HG02678 (cell line): Measurements from ENCODE around the gene ERVW-1.
"Not testable (repeated sequence)": the region's sequence is repeated elsewhere in the genome, so short reads cannot be mapped to it uniquely, and the experiment has no call there.

Experiments
- ATAC-seq: cut with Tn5 transposase; IDR thresholded peaks from one replicate; pipeline ENCODE4 v1.9.1; 2021; ENCODE audit warnings: mild to moderate bottlenecking, moderate library complexity; ENCODE audit not compliant: unreplicated experiment

ERVW-1 gene, protein sequence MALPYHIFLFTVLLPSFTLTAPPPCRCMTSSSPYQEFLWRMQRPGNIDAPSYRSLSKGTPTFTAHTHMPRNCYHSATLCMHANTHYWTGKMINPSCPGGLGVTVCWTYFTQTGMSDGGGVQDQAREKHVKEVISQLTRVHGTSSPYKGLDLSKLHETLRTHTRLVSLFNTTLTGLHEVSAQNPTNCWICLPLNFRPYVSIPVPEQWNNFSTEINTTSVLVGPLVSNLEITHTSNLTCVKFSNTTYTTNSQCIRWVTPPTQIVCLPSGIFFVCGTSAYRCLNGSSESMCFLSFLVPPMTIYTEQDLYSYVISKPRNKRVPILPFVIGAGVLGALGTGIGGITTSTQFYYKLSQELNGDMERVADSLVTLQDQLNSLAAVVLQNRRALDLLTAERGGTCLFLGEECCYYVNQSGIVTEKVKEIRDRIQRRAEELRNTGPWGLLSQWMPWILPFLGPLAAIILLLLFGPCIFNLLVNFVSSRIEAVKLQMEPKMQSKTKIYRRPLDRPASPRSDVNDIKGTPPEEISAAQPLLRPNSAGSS

DNA sequence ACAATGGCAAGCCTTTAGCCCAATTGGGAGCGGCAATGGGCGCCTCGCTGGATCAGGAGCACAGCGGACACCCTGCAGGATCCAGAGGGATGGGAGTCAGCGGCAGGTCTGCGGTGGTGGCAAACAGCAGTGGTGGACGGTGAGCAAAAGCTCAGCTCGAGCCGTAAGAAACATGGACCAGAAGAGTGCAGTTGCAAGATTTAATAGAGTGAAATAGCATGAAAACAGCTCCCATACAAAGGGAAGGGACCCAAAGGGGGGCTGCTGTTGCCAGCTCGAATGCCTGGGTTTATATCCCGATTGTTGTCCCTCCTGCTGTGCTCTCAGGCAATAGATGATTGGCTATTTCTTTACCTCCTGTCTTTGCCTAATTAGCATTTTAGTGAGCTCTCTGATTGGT lies at the start of gene ERVW-1:
Gene ERVW-1 (minus strand): TSS at position 266 of the 400 bp plus-strand sequence. CDS start 7,565 bp downstream, outside the sequence.
- not testable (repeated sequence) for ATAC-seq

DNA sequence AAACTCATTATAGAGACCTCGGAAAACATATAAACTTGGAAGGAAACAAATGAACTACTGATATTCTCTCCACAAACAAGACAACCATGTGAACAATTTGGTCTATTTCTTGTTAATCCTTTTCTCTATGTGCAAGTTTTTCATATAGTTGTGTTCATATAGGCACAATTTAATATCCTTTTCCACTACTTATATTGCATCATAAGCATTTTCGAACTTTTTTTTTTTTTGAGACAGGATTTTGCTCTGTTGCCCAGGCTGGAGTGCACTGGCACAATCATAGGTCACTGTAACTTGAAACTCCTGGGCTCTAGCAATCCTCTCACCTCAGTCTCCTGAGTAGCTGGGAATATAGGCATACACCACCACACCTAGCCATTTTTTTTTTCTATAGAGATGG lies 45.4 kb upstream of the ERVW-1 start:
- ATAC-seq: no peak

DNA sequence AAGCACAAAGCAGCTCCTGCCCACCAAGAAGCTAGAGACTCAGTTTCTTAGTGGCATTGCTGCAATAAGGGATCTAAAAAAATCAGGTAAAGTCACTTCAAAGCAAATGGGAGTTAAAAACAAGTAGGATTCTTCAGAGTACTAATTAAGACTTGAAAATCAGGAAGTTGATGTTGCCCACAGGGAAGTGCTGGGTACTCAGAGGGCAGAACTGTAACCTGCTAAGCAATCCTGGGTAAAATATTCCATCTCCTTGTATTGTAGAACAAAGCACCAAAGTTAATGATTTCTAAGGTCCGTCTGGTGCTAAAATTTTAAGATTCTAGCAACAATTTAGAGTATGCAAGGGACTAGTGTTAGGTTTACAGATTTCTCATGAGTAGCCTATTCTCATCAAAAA lies 42.3 kb upstream of the ERVW-1 start:
- ATAC-seq: no peak

- ATAC-seq: no peak
Measured at GRCh38 chr7:92517631-92518030, 39.9 kb upstream of the ERVW-1 start.

DNA sequence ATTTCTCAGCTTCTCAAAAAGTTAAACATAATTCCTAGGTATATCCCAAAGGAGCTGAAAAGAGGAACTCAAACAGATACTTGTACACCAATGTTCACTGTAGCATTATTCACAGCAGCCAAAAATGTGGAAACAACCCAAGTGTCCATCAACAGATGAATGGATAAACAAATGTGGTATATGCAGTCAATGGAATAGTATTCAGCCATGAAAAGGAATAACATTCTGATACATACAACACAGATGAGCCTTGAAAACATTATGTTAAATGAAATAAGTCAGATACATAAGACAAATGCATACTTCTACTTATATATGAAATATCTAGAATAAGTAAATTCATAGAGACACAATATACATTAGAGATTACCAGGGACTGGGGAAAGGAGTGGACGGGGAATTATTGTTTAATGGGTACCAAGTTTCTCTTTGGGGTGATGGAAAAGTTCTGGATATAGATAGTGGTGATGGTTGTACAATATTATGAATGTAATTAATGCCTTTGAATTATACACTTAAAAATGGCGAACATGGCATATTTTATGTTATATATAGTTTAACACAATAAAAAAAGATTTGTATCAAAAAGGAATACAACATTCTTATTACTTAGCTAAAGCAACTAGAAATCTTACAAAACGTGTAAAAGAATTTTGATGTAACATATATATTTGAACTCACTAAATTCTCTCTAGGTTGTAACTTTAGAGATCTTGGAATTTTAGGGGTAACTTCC lies 35.6 kb upstream of the ERVW-1 start:
- no peak for ATAC-seq

GRCh38 chr7:92508946-92509345 lies 31.2 kb upstream of the ERVW-1 start:
- no peak for ATAC-seq

DNA sequence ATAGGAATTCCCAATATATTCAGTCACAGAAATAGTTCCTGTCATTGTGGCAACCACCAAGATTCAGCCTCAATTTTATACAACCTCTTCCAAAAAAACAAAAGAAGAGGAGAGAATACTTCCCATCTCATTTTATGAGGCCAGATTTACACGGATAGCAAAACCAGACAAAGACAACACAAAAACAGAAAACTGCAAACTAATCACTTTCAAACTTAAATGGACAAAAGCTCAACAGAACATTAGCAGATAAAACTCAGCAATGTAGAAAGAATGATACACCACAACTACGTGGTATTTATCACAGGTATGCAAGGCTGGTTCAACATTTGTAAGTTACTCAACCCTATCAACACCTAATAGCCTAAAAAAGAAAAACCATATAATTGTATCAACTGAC lies 28.6 kb upstream of the ERVW-1 start:
- no peak for ATAC-seq

- no peak for ATAC-seq
Measured at GRCh38 chr7:92504563-92504962, 26.8 kb upstream of the ERVW-1 start.

GRCh38 chr7:92503767-92504166 lies 26.0 kb upstream of the ERVW-1 start:
- no peak for ATAC-seq

DNA sequence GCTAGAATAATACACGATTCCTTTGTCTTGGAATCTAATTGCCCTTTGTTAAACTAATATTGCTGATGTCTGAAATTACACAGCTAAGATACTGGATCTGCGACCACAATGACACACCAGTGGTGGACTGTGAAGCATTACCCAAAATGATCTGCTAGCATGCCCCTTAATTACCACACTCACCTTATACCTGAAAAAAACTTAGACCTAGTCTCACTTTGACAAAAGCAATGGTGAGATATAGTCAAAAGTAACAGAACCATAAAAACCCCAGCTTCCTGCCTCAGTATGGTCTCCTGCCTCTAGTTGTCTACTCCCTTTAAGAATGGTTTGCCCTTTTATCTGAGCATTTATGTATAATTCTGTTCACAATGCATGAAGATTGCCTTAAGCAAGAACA lies 20.8 kb upstream of the ERVW-1 start:
- no peak for ATAC-seq

GRCh38 chr7:92496876-92497275 lies 19.1 kb upstream of the ERVW-1 start:
- no peak for ATAC-seq

GRCh38 chr7:92489634-92490033 lies 11.9 kb upstream of the ERVW-1 start:
- no peak for ATAC-seq

DNA sequence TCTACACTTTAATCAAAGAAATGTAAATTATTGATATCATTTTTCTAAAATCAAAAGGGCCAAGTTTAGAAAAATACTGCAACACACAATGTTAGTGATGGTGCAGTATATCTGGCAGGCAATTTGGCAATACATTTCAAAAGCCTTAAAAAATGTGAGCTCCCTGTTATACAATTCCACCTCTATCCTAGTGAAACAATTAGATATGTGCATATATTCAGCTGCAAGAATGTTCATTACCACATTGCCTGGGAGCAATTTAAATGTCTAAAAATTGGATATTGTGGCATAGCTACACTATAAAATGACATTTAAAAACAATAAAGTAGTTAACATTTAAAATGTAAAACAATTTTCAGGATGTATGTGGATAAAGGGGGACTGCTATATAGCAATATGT lies 10.1 kb upstream of the ERVW-1 start:
- no peak for ATAC-seq

- ATAC-seq: no peak
Measured at GRCh38 chr7:92485974-92486373, 8.2 kb upstream of the ERVW-1 start.

GRCh38 chr7:92485267-92485892 lies 7.6 kb upstream of the ERVW-1 start:
- ATAC-seq: no peak

GRCh38 chr7:92484226-92484625 lies 6.5 kb upstream of the ERVW-1 start:
- not testable (repeated sequence) for ATAC-seq

DNA sequence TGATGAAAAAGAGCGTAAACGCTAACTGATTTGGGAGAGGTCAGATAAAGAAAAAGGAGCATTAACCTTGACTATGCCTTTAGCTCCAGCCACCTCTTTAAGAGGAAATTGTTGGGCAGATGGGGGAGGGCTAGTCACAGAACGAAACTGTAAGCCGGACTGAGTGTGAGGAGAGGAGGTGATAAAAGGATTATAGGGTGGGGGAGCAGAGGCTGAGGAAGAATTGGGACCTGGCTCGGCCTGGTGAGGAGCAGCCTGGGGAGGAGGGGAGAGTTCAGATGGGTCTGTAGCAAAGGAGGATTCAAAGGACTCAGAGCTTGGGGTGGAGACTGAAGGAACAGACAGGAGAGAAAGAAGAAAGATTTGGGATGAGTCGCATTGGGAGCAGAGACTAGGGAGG lies 5.9 kb upstream of the ERVW-1 start:
- ATAC-seq: not testable (repeated sequence)

- ATAC-seq: not testable (repeated sequence)
Measured at GRCh38 chr7:92479146-92479545, 1.4 kb upstream of the ERVW-1 start.

GRCh38 chr7:92478711-92479110 lies 965 bp upstream of the ERVW-1 start:
- no peak for ATAC-seq

- ATAC-seq: no peak
Measured at GRCh38 chr7:92478095-92478494, 349 bp upstream of the ERVW-1 start.

DNA sequence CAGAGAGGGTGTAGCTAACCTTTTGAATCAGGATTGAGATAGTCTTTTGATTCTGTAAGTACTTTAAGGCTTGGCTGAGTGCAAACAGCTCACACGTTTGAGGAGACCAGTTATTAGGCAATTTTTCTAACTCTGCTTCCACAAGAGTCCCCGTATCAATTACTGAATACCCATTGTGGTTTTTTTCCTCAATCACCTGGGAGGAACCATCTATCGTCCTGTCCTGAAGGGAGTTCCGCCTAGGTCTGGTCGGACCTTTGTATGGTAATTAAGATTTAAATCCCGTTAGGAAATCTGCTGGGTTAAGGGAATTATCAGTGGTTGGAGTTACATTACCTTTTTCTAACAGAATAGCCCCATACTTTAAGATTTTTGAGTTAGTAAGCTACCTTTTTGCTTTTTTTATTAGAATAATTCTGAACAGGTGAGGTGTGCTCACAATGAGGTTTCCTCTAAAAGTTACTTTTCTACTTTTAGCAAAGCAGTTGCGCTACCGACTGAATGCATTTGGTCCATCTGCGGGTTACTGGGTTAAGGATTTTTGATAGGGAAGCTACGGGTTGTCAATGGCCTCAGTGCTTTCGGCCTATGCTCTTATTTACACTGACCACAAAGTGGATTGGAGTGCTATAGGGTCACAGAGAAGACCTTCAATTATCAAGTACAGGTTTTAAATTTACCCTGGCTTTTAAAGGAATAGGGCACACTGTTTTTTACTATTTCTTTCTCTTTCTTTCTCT lies 1.7 kb downstream of the ERVW-1 start:
- ATAC-seq: not testable (repeated sequence)
